Stimulated activated CD4-positive, alpha-beta T cell treated with anti-CD3 and anti-CD28 coated beads, Interleukin-15, amount 100 ng/mL, for 48 hours (primary cell): ENCODE measurements around the gene MC1R.
"Not testable (repeated sequence)": the region's sequence is repeated elsewhere in the genome, so short reads cannot be mapped to it uniquely, and the experiment has no call there.

Source experiments
- DNase-seq, 2 donors: peaks; one replicate each; pipeline ENCODE4 v3.0.0-alpha.2; 2020; ENCODE audit warnings: low read depth in 2 of 2

The MC1R gene

GRCh38 chr16:89913408-89914387 is 5.0 kb upstream of the MC1R start:
- DNase-seq, result no peak

DNA sequence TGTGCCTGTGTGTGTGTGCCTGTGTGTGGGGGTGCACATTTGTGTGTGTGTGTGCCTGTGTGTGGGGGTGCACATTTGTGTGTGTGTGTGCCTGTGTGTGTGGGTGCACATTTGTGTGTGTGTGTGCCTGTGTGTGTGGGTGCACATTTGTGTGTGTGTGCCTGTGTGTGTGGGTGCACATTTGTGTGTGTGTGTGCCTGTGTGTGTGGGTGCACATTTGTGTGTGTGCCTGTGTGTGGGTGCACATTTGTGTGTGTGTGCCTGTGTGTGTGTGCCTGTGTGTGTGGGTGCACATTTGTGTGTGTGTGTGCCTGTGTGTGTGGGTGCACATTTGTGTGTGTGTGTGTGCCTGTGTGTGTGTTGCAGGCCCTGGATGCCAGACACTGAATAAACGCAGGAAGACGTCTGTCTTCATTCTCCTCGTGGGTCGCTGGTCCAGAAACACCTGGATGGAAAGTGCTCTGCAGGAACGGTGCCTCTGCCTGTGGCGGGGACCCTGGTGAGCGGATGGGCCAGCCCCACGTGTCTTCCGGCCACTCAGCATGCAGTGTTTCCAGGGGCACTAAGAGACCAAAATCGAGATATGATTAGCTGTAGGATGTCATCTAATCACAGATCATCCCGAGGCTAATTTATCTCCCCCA is 3.9 kb upstream of the MC1R start:
- not testable (repeated sequence) for DNase-seq

DNA sequence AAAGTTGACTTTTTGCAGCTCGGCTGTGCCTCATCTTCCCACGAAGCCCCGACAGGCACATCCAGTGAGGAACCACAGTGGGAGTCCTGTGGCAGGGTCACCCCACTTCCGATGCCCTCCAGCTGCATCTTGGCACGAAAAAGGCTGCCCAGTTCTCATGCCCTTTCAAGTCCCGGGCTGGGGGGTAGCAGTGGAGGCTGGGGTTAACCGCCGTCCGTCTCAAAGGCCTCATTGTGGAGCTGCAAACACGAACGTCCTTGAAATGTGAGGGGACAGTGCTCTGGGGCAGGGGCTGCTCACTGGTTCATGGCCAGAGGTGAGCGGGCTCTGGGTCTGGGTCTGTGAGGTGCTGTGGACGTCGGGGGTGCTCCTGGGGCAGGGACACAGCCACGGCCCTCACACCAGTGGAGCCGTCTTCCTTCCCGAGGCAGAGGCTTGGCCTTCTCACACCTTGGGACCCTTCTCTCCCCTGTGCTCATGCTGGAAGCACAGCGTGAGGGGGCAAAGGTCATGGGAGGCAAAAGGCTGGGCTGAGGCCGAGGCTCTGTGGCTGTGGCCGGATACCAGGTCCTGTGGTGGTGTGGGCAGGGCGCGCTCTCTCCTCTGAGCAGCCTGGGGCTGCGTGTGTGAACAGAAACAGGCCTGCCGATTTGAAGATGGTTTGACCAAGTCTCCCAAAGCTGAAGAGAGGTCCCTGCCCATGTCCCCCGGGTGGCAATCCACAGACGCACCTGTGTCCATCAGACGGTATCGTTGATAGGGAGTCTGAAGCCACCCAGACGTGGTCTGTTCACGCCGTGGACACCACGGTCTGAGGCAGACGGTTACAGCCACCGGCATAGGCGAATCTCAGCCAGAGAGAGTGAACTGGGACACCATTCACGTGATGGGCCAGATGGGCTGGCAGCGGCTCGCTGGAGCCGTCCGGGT is 3.1 kb upstream of the MC1R start:
- no peak for DNase-seq

GRCh38 chr16:89917773-89918452 is 749 bp upstream of the MC1R start:
- DNase-seq, result peak; percentile 56 to 72

DNA sequence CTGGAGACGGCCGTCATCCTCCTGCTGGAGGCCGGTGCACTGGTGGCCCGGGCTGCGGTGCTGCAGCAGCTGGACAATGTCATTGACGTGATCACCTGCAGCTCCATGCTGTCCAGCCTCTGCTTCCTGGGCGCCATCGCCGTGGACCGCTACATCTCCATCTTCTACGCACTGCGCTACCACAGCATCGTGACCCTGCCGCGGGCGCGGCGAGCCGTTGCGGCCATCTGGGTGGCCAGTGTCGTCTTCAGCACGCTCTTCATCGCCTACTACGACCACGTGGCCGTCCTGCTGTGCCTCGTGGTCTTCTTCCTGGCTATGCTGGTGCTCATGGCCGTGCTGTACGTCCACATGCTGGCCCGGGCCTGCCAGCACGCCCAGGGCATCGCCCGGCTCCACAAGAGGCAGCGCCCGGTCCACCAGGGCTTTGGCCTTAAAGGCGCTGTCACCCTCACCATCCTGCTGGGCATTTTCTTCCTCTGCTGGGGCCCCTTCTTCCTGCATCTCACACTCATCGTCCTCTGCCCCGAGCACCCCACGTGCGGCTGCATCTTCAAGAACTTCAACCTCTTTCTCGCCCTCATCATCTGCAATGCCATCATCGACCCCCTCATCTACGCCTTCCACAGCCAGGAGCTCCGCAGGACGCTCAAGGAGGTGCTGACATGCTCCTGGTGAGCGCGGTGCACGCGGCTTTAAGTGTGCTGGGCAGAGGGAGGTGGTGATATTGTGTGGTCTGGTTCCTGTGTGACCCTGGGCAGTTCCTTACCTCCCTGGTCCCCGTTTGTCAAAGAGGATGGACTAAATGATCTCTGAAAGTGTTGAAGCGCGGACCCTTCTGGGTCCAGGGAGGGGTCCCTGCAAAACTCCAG is 1.1 kb downstream of the MC1R start:
- DNase-seq, result no peak

GRCh38 chr16:89920723-89921122 is 2.1 kb downstream of the MC1R start:
- no peak for DNase-seq

GRCh38 chr16:89921131-89921701 is 2.6 kb downstream of the MC1R start:
- DNase-seq, result no peak

- DNase-seq, result no peak
These were observed 3.2 kb downstream of the MC1R start for GRCh38 chr16:89921702-89922476.

- DNase-seq, result no peak
These were observed 3.8 kb downstream of the MC1R start for GRCh38 chr16:89922477-89922883.

DNA sequence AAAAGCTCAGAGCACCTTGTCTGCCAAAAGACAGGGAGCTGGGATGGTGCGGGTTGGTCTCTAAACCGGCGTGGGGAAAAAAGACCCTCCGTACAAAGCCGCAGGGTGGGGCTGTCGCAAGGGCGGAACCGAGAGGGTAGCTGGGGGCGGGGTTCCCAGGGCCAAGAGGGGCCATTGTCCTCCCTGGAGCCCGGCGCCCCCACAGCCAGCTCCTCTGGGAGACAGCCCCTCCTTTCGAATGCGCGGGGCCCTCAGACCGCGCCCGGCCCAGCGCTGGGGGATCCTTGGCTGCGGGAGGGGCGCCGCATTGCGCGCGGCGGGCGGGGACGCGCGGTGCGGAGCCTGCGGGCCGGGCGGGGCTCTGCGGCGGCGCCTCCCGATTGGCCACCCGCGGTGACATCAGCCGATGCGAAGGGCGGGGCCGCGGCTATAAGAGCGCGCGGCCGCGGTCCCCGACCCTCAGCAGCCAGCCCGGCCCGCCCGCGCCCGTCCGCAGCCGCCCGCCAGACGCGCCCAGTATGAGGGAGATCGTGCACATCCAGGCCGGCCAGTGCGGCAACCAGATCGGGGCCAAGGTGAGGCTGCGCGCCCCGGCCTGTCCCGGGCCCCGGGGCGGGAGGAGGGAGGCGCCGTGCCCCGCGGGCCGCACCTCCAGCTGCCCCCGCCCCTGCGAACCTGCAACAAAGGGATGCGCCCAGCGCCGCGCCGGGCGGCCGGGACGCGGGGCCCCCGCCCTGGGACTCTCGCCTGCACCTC is 4.4 kb downstream of the MC1R start, which contains the start of gene TUBB3:
TSS of gene TUBB3 (plus strand) at position 459 of the 756 bp plus-strand sequence. CDS start at position 519, 60 bp downstream.
- no peak for DNase-seq

DNA sequence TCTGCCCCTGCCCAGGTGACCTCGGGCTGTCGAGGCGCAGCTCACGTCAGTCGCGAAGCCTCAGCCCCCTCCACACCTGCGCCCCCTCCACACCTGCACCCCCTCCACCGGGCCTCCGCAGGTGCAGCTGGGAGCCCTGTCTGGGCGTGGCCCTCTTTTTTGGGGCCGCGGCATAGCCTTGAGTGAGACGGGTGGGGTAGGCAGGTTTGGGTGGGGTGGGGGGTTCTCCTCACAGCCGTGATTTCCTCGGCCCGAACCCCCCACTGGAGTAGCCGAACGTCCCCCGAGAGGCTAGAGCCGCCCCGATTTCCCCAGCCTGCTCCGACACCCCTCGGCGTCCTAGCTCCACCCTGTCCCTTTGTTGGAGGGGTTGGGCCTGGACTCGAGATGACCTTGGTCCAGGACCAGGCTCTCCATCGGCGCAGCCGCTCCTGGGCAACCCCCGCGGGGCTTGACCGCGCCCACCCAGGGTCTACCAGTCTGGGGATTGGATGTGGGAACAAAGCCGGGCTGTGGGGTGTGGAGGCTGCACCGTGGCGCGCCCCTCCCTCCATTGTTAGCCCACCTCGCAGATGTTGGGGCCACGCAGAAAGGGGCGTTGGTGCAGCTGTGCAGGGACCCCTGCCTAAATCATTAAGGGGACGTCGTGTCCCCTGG is 5.1 kb downstream of the MC1R start:
- no peak for DNase-seq

DNA sequence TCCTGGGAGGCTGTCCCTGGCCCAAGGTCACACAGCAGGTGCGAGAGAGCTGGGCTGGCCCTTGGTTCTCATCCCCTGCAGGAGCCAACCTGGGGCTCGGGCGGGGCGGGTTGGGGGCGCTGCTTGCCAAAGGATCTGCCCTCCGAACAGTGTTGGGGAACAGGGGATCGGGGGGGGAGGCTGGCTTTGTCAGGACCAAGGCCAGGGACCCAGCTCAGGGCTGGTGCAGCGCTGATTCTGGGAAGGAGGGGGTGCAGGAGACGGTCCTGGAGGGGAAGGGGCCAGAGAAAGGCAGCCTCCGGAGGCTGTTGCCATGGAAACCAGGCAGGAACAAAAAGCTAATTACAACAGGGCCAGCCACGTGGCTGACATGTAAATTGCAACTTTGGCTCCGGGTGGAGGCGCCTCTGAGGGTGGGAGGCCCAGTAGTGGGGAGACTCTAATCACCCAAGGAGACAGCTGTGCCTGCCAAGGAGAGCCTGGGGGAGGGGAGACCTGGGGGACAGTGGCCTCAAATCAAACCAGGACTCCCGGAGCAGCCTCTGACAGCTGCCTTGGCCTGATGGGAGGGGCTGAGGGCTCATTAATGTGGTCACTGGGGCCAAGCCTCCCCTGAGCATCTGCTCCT is 5.7 kb downstream of the MC1R start:
- no peak for DNase-seq

DNA sequence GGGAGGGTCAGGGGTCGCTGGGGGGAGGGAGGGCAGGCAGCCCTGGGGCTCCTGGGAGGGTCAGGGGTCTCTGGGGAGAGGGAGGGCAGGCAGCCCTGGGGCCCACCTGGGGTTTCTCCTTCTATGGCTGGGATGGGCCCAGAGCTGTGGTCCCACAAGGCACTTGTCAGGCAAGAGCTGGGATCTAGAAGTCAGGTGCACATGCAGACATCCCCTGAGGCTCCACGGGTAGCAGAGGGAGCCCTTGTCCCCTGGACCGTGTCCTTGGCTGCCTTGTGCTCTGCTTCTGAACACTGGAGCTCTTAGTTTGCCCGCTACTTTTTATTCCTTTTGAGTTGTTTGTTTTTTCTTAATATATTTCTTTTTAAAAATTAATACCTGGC is 6.3 kb downstream of the MC1R start:
- no peak for DNase-seq

DNA sequence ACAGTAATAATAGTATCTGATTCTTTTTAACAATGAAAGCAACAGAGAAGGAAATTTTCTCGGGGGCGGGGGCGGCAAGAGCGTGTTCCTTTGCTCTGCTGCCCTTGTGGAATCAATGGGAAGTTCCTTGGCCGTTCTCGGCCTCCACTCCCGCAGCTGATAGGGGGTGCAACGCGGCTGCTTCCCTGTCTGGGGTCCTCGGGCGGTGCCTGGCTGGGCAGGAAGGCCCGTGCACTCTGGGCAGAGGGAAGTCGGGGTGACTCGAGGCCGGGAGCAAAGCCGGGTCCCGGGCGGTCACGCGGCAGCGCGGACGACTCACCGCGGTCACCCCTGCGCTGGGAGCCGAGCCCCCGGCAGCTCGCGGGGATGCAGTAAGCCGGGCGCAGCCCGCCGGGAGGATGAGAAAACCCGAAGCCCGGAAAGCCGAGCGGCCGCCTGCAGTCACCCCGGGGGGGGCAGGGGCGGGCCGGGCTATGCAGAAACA is 7.0 kb downstream of the MC1R start:
- DNase-seq, result no peak

DNA sequence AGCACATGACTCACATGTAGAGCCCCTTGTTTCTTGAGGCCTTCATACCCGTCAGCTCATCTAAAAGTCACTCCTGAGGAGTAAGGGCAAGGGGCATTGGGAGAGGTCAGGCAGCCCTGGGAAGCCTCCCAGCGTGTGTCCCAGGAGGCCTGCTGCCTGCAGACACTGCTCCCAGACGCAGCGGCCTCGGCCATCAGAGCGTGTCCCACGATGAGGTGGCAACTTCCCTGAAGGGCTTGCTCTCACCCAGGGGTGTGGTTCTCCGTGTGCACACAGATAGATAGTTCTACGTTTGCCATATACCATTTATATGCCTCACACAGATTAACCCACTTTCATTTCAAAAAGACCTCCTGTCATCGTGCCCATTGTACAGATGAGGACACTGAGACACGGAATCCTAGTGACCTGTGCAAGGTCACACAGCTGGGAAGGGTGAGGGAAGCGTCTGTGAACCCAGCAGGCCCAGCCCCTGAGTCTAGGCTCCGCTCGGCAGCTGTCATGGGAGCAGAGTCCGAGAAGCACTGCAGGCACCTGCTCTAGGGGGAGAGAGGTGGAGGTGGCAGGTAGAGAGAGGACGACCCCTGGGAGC is 12.7 kb downstream of the MC1R start:
- no peak for DNase-seq

GRCh38 chr16:89931964-89932363 is 13.3 kb downstream of the MC1R start:
- DNase-seq, result no peak

DNA sequence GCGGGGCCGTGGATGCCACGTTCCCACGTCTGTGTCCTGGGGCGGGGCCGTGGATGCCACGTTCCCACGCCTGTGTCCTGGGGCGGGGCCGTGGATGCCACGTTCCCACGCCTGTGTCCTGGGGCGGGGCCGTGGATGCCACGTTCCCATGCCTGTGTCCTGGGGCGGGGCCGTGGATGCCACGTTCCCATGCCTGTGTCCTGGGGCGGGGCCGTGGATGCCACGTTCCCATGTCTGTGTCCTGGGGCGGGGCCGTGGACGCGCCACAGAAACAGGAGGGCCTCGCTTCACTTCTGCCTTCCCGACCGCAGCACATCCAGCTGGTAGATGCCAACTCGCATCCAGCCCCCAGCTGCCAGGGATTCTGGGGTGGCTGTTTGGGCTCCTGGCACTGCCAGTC is 15.4 kb downstream of the MC1R start:
- not testable (repeated sequence) for DNase-seq
